Measurements from ENCODE around the gene RNASE1.

The RNASE1 gene

DNA sequence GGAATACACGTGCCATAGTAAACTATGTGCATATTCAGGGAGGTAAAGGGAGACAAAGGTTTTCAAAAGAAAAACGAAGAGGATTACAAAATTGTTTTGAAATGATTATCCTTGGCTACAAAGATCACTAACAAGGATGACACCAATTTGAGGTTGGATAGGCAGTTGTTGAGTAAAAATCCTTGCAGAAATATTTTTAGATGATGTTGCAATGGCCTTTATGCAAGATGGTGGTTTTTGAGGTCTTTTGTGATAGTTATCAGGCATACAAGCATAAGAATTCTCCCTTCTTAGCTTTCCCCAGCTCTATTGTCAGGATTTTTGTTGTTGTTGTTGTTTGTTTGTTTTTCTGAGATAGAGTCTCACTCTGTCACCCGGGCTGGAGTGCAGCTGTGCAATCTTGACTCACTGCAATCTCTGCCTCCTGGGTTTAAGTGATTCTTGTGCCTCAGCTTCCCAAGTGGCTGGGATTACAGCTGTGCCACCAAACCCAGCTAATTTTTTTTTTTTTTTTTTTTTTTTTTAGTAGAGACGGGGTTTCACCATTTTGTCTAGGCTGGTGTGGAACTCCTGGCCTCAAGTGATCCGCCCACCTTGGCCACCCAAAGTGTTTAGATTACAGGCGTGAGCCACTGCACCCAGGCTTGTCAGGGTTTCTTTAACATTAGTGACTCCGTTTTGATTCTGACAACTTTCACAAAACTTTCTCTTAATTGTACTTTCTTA lies 7.8 kb downstream of the RNASE1 start:
- Histone ChIP-seq H3K36me3 (no peaks in the 10 kb centered on the region), H3K9me3 (ENCODE audit: severe bottlenecking) (no peaks in the 10 kb centered on the region), H3K4me3 (ENCODE audit: low read depth, low read length) (no peak overlapping the region), H3K27ac (no peak overlapping the region), H3K27me3 (ENCODE audit: insufficient read depth, low read depth, severe bottlenecking) (peaks cover 75% of the 10 kb centered on the region)
- no peak for DNase-seq
- TF ChIP-seq, protein P1, sequence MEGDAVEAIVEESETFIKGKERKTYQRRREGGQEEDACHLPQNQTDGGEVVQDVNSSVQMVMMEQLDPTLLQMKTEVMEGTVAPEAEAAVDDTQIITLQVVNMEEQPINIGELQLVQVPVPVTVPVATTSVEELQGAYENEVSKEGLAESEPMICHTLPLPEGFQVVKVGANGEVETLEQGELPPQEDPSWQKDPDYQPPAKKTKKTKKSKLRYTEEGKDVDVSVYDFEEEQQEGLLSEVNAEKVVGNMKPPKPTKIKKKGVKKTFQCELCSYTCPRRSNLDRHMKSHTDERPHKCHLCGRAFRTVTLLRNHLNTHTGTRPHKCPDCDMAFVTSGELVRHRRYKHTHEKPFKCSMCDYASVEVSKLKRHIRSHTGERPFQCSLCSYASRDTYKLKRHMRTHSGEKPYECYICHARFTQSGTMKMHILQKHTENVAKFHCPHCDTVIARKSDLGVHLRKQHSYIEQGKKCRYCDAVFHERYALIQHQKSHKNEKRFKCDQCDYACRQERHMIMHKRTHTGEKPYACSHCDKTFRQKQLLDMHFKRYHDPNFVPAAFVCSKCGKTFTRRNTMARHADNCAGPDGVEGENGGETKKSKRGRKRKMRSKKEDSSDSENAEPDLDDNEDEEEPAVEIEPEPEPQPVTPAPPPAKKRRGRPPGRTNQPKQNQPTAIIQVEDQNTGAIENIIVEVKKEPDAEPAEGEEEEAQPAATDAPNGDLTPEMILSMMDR (IDR thresholded peaks at IDR 0.05; ENCODE audit: low read depth, low read length), result no peak

DNA sequence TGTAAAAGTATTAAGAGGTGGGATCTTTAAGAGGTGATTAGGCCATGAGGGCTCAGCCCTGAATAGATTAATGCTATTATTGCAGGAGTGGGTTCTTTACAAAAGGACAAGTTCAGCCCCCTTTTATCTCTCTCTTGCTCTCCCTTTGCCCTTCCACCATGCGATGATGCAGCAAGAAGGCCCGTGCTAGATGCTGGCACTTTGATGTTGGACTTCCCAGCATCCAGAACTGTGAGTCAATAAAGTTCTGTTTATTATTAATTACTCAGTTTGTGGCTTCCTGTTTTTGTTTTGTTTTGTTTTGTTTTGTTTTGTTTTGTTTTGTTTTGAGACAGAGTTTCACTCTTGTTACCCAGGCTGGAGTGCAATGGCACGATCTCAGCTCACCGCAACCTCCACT lies 10.1 kb downstream of the RNASE1 start:
- DNase-seq, result no peak
- Histone ChIP-seq H3K36me3 (no peaks in the 10 kb centered on the region), H3K4me3 (ENCODE audit: low read depth, low read length) (no peak overlapping the region), H3K9me3 (ENCODE audit: severe bottlenecking) (no peaks in the 10 kb centered on the region), H3K27me3 (ENCODE audit: insufficient read depth, low read depth, severe bottlenecking) (peaks cover 73% of the 10 kb centered on the region), H3K27ac (no peak overlapping the region)
- TF ChIP-seq, protein P1 (IDR thresholded peaks at IDR 0.05; ENCODE audit: low read depth, low read length), result no peak

- no peak for DNase-seq
- TF ChIP-seq, protein P1 (IDR thresholded peaks at IDR 0.05; ENCODE audit: low read depth, low read length), result no peak
- Histone ChIP-seq H3K27me3 (ENCODE audit: insufficient read depth, low read depth, severe bottlenecking) (peaks cover 74% of the 10 kb centered on the region), H3K36me3 (no peaks in the 10 kb centered on the region), H3K27ac (no peak overlapping the region), H3K9me3 (ENCODE audit: severe bottlenecking) (no peaks in the 10 kb centered on the region), H3K4me3 (ENCODE audit: low read depth, low read length) (no peak overlapping the region)
Observed at GRCh38 chr14:20791597-20791996, 11.0 kb downstream of the RNASE1 start.

- peaks cover 78% of the 10 kb centered on the region for H3K27me3 ChIP-seq (ENCODE audit: insufficient read depth, low read depth, severe bottlenecking)
- H3K27ac ChIP-seq, result no peak overlapping the region
- no peak for DNase-seq
- no peaks in the 10 kb centered on the region for H3K9me3 ChIP-seq (ENCODE audit: severe bottlenecking)
- TF ChIP-seq, protein P1 (IDR thresholded peaks at IDR 0.05; ENCODE audit: low read depth, low read length), result no peak
- no peak overlapping the region for H3K4me3 ChIP-seq (ENCODE audit: low read depth, low read length)
- H3K36me3 ChIP-seq, result no peaks in the 10 kb centered on the region
Observed at GRCh38 chr14:20791187-20791586, 11.5 kb downstream of the RNASE1 start.

- H3K36me3 ChIP-seq, result no peaks in the 10 kb centered on the region
- TF ChIP-seq, protein P1 (IDR thresholded peaks at IDR 0.05; ENCODE audit: low read depth, low read length), result no peak
- H3K4me3 ChIP-seq (ENCODE audit: low read depth, low read length), result no peak overlapping the region
- no peaks in the 10 kb centered on the region for H3K9me3 ChIP-seq (ENCODE audit: severe bottlenecking)
- H3K27me3 ChIP-seq (ENCODE audit: insufficient read depth, low read depth, severe bottlenecking), result peaks cover 81% of the 10 kb centered on the region
- no peak overlapping the region for H3K27ac ChIP-seq
- DNase-seq, result no peak
Observed at GRCh38 chr14:20790464-20791116, 12.1 kb downstream of the RNASE1 start.
